HG03469 (cell line): ENCODE data around the gene PRR3.
"Not testable (repeated sequence)": the region's sequence is repeated elsewhere in the genome, so short reads cannot be mapped to it uniquely, and the experiment has no call there.

ENCODE experiments used
- ATAC-seq: cut with Tn5 transposase; IDR thresholded peaks from one replicate; pipeline ENCODE4 v1.9.1; 2021; ENCODE audit warnings: mild to moderate bottlenecking, moderate library complexity, moderate number of reproducible peaks; ENCODE audit not compliant: unreplicated experiment

Gene PRR3

DNA sequence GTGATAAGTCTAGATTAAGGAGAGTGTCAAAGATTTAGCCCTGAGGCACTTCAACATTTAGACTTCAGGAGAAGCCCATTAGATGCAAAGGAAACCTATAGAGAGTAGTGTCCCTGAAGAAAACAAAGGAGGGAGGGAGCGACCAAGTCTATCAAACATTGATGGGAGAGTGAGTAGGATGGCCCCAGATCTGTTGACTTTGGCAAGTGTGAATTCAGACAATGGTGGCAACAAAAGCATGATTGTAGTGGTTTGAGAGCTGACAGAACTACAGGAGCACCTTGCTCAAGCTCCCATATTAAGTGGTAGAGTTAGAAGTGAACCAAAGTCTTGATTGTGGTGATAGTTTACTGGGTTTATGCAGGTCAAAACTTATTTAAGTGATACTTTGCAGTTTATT, 13.2 kb downstream of the PRR3 start:
- no peak for ATAC-seq

DNA sequence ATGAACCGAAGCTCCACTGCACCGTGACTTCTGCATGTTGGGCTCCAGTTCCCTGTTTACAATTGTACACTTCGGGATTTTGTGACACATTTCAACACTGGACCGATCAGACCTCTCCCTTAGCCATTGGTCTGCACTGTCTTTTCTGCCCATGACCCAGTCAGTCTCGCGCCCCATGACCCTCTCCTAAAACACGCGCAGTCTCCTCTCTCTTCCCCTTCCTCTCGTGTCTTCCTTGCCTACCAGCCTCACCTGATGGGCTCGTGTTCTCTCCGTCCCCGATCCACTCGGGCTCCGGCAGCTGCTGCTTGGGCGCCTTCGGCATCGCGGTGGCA, 13.6 kb downstream of the PRR3 start:
- ATAC-seq, result peak; percentile 12

DNA sequence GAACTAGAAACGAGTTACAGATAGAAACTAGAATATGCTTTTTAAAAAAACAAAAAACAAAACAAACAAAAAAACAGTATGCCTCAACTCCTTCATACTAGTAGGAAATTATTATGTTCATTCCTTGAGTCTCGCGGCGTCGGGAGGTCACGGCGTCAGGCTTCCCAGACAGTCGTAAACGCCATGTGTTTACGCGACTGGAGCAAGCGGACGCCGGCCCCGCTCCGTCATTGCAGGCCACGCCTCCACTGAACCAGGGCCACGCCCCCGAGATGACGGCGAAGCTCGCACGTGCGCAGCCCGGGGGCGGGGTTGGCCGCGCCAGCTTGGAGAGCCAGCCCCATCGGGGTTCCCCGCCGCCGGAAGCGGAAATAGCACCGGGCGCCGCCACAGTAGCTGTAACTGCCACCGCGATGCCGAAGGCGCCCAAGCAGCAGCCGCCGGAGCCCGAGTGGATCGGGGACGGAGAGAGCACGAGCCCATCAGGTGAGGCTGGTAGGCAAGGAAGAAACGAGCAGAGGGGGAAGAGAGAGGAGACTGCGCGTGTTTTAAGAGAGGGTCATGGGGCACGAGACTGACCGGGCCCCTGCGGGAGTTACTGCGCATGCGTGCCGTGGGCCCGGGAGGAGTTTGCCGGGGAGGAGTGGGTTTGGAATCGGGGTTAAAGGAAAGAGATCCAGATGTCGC, 14.1 kb downstream of the PRR3 start, which contains the start of gene ABCF1:
TSS of gene ABCF1 (plus strand) at position 368 of the 687 bp plus-strand sequence. CDS start at position 414, 46 bp downstream.
- peak; percentile 86 for ATAC-seq

DNA sequence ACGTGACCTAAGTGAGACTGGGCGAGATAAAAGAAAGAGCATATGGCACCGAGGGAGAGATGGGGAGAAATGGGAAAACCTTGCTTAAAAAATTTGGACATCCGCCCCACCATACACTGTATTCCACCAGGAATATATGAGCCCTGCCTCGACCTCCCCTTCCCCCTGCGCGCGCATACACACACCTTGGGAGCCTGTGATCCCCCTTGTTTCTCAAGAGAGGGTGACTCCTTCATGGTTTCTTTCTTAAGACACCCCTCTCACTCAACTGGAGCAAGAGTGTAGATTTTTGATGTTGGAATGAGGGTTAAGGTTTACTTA, 14.6 kb downstream of the PRR3 start:
- no peak for ATAC-seq

DNA sequence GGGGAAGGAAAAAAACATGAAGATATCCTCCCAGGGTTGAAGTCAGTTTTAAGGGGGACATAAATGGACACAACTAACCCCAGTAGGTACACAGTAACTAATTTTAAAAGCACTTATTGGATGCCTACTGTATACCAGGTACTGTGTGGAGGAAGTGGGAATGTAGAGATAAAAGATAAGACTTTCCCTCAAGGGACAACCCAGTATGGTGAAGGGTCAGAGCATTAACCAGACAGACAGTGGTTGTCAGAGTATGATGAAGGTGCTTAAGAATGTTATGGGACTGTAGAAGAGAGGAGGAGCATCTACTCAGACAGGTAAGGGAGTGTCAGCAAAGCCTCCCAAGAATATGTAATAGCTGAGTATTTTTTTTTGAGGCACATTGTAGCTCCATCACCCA, 15.1 kb downstream of the PRR3 start:
- ATAC-seq, result no peak

DNA sequence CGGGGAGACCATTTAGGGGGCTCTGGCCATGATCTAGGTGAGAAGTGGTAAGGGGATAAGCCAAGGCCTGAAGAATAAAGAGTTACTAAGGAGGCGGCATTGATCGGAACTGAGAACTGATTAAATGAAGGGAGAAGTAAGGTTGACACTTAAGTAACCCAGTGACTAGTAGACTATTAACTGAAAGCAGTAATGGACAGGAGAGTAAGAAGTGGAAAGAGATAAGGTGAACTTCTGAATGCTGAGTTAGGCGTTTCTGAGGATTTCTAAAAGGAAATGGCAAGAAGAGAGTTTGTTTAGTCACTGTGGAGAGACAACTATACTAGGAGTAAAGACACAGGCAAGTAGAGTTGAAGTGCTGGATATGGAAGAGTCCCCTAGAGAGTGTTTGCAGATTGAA, 16.0 kb downstream of the PRR3 start:
- no peak for ATAC-seq

DNA sequence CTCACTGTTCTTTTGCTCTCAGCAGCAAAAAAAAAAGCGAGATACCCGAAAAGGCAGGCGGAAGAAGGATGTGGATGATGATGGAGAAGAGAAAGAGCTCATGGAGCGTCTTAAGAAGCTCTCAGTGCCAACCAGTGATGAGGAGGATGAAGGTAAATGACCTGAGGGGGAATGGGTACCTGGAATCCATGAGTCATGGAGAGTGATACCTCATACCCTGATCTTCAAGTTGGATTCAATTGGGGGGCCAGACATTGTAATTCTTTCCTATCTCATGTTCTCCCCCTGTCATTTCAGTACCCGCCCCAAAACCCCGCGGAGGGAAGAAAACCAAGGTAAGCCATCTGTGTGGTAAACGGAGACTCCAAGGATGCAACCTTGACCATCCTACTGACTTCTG, 21.0 kb downstream of the PRR3 start:
- ATAC-seq, result no peak

DNA sequence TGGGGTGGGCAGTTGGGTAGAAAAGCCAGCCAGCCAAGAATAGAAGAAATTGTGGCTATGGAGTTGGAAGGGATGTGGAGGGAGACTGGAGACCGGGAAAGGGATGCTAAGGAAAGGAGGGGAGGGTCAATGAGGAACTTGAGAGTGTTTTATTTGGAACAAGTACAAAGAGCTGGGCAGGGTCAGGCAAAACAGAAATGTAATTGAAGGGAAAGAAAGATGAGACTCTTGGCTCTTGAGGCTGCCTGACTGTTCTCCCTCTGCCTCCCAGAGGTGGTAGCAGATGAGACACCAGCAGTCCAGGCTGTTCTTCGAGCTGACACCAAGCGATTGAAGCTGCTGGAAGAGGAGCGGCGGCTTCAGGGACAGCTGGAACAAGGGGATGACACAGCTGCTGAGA, 26.8 kb downstream of the PRR3 start:
- no peak for ATAC-seq

DNA sequence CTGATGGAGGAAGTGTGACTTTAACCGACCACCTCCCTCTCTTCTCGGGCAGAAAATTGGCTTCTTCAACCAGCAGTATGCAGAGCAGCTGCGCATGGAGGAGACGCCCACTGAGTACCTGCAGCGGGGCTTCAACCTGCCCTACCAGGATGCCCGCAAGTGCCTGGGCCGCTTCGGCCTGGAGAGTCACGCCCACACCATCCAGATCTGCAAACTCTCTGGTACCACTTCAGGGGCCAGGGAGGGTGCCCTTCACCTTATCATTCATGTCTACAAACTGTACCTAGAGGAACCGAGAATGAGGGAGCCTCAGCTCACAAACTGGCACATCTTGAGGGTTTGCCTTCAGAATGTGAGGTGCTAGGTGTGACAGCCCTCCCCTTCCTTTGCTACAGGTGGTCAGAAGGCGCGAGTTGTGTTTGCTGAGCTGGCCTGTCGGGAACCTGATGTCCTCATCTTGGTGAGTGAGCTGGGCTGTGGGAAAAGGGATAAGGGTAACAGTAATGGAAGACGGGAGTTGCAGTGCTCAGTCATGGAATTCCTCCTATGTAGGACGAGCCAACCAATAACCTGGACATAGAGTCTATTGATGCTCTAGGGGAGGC, 32.8 kb downstream of the PRR3 start:
- no peak for ATAC-seq

DNA sequence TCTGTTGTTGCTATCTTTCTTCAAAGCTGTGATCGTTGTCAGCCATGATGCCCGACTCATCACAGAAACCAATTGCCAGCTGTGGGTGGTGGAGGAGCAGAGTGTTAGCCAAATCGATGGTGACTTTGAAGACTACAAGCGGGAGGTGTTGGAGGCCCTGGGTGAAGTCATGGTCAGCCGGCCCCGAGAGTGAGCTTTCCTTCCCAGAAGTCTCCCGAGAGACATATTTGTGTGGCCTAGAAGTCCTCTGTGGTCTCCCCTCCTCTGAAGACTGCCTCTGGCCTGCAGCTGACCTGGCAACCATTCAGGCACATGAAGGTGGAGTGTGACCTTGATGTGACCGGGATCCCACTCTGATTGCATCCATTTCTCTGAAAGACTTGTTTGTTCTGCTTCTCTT, 33.4 kb downstream of the PRR3 start:
- ATAC-seq, result no peak

DNA sequence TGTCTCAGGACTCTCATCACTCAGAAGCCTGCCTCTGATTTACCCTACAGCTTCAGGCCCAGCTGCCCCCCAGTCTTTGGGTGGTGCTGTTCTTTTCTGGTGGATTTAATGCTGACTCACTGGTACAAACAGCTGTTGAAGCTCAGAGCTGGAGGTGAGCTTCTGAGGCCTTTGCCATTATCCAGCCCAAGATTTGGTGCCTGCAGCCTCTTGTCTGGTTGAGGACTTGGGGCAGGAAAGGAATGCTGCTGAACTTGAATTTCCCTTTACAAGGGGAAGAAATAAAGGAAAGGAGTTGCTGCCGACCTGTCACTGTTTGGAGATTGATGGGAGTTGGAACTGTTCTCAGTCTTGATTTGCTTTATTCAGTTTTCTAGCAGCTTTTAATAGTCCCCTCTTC, 33.9 kb downstream of the PRR3 start:
- ATAC-seq, result no peak

DNA sequence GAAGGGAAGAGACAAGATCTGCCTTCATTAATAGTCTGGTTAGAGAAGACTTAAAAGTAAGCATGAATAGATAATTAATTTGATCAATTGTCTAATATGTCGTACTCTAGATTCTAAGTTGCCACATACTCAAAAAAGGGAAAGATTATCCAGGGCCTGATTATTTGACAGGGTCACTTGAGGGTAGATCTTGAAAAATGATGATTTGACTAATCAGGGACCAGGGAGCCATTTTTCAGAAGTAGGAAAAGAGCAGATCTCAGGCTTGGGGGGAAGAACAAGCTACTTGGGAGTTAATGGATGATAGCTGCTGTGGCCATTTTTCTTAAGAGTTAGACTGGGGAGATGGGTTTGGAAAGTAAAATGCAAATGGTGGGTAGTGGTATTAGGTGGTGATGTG, 35.2 kb downstream of the PRR3 start:
- no peak for ATAC-seq

DNA sequence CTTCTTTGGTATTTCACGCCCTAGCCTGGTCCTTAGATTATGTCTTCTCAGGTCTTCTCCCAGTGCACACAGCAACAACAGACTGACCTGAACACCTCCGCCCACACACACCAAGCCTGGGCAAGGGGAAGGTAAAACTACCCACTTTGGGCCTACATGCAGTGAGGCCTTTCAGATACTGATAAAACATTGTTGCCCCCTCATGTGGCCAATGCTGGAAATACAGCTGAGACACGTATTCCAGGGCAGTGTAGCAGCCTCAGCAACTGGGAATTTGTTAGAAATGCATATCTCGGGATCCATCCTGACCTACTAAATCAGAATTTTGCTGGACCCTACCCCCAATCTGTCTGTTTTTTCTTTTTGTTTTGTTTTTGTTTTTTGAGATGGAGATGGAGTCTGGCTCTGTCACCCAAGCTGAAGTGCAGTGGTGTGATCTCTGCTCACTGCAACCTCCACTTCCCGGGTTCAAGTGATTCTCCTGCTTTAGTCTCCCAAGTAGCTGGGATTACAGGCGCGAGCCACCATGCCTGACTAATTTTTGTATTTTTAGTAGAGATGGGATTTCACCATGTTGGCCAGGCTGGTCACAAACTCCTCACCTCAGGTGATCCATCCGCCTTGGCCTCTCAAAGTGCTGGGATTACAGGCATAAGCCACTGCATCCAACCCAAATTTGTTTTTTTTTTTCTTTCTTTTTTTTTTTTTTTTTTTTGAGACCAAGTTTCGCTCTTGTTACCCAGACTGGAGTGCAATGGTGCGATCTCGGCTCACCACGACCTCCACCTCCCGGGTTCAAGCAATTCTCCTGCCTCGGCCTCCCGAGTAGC, 40.4 kb downstream of the PRR3 start:
- not testable (repeated sequence) for ATAC-seq

DNA sequence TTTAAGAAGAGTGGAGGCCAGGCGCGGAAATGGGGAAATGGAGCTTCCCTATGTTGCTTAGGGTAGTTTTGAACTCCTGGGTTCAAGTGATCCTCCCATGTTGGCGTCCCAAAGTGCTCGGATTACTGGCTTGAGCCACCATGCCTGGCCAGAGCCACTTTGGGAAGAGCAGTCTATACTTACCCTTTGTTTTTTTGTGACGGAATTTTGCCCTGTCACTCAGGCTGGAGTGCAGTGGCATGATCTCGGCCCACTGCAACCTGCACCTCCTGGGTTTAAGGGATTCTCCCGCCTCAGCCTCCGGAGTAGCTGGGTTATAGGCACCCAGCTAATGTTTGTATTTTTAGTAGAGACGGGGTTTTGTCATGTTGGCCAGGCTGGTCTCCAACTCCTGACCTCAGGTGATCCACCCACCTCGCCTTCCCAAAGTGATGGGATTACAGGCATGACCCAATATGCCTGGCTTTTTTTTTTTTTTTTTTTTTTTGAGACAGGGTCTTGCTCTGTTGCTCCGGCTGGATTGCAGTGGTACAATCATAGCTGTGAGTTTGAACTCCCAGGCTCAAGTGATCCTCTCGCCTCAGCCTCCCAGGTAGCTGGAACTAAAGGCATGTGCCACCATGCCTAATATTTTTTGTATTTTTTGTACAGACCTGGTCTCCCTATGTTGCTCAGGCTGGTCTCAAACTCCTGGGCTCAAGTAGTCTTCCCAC, 42.0 kb downstream of the PRR3 start:
- ATAC-seq, result no peak

DNA sequence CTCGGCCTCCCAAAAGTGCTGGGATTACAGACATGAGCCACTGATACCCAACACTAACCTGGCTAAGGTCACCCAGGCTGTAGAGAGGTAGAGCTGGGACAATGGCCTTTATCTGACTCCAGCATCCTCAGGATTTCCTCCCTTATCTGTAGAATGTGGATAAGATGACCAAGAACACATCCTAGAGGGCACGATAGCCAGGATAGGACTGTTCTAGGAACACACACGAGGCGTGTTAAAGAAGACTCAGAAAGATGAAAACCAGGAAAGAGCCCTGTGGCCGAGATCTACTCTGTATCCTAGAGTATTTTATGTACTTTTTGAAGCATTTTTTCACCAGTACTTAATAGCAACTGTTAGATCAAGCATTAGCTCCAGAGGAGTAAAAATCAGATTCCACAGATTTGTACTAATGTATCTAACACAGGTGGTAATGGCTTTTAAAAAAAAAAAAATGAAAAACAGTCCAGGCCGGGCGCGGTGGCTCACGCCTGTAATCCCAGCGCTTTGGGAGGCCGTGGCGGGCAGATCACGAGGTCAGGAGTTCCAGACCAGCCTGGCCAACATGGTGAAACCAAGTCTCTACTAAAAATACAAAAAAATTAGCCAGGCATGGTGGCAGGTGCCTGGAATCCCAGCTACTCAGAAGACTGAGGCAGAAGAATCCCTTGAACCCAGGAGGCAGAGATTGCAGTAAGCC, 42.7 kb downstream of the PRR3 start:
- no peak for ATAC-seq

DNA sequence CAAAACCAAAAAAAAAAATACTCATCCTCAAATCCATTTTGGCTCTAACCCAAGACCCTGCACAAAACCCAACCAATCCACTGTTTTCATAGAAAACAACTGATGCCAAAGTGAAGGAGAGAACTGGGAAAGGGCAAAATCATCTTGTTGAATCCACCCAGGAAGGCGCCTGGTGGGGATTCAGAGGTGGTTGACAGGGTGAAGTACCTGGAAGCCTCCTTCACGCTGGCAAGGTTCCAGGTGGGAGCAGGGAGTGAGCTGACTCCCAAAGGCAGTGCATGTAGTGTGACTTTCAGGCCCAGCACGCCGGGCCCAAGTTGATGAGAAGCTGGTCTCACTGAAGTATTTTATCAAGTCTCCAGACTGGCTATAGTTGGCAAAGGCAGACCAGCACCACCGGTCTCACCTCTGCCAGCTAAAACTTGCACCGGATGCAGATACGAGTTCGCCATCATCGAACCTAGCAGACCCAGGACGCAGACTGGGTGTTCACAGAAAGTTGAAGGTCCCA, 43.4 kb downstream of the PRR3 start:
- no peak for ATAC-seq

DNA sequence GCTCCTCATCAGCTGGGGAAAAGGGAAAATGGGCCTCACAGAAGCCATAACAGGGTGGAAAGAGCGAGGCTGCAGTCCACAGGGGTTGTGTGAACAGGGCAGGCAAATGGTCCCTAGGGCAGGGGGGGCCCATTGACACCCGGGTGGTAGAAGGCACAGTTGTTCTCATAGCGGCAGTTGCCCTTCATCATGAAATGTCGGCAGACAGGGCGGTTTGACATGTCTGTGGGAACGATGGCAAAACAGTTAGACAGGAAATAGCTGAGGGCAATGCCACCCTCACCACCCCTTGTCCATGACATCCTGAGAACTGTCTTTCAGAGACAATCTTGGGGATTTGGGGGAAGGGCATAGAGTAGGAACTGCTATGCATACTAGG, 44.3 kb downstream of the PRR3 start:
- no peak for ATAC-seq

DNA sequence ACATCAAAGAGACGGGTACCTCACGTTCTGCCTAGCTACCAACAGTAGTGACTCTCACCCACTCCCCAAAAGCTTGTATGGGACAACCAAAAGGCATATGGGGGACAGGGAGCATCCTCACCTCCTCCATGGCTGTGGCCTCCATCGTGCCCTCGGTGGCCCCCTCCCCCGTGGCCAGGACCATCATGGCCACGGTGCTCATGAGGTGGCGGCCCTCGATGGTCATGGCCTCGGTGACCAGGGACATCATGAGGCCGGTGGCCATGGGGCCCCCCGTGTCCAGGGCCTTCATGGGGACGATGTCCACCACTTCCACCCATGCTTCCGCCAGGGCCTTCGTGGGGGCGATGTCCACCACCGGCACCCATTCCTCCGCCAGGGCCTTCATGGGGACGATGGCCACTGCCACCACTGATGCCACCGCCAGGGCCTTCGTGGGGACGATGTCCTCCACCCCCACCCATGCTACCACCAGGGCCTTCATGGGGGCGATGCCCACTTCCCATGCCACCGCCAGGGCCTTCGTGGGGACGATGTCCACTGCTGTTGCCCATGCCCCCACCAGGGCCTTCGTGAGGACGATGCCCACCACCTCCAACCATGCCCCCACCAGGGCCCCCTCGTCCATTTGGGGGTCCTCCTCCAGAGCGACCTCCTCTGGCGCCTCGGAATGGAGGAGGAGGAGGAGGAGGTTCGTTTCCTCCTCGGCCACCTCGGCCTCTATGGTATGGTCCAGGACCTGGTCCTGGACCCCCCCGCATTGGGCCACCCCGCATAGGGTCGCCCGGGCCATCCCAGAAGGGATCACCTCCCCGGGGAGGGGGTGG, 44.9 kb downstream of the PRR3 start:
- ATAC-seq, result no peak

DNA sequence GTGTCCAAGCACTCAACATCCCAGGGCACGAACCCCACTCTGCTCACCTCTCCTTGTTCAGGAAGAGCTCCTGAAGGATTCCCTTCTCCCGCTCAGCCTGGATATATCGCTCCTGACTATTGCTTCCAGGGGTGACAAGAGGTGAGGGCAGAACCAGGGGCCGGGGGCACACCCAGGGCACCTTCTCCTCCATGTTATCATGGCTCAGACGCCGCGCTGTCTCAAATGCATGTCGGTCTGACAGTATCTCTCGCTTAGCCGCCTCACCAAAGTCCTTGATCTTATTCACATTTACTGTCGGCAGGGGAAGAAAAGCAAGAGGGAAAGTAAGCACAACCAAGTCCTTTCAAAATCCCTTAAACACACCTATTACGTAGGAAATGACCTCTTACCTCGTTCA, 46.9 kb downstream of the PRR3 start:
- no peak for ATAC-seq

DNA sequence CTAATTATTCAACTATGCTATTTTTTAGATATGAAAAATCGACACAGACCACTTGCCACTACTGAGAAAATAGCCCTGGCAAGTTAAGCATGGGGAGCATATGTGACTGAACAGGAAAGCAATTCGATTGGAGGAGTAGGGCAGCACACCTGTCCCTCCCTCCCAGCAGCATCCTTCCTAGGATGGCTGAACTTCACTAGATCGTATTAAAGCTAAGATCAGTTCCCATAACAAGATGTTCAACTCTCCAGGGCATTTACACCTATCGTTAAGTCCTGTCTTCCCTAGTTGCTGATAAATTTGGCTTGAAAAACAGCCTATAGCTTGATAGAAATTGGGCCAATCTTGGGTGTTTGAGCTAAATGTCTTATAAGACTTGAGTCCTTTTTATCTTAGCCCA, 53.0 kb downstream of the PRR3 start:
- ATAC-seq, result no peak
